Esophagus squamous epithelium (tissue), 5 donors: ENCODE results near the gene OR4P4. TPM values are rescaled to one million over a fixed set of nuclear protein-coding genes. Genes with fewer than 3 reads are reported as not detected.

Experiments
- DNase-seq: peaks from one replicate; lab custom pipeline; 2025; lab: John Stamatoyannopoulos, UW
- H3K27ac ChIP-seq, 4 donors: fragments of 200-600 bp; sonication (generic); one replicate each; pipeline ENCODE4 v1.5.1; 2016 to 2019; ENCODE audit warnings: mild to moderate bottlenecking in 1 of 4
- H3K27me3 ChIP-seq, 4 donors: fragments of 200-600 bp; sonication (generic); 1 replicate in 3 of 4; 2 replicates in 1 of 4; pipeline versions ENCODE4 v1.5.1 to v1.6.0; 2017 to 2021; ENCODE audit warnings: antibody characterized with exemption in 1 of 4
- H3K36me3 ChIP-seq, 3 donors: fragments of 200-600 bp; sonication (generic); one replicate each; pipeline ENCODE4 v1.5.1; 2016 to 2019
- H3K4me1 ChIP-seq, 3 donors: fragments of 200-600 bp; sonication (generic); one replicate each; pipeline ENCODE4 v1.5.1; 2017 to 2019
- H3K4me3 ChIP-seq, 4 donors: fragments of 200-600 bp; sonication (generic); 1 replicate in 3 of 4; 2 replicates in 1 of 4; pipeline ENCODE4 v1.5.1; 2016 to 2019; ENCODE audit warnings: mild to moderate bottlenecking in 2 of 4, moderate library complexity in 1 of 4
- H3K9me3 ChIP-seq, 3 donors: fragments of 200-600 bp; sonication (generic); one replicate each; pipeline ENCODE4 v1.5.1; 2016 to 2019
- POLR2A ChIP-seq, 4 donors: fragments of 450-650 bp; IDR thresholded peaks; one replicate each; pipeline ENCODE4 v1.6.1; 2017; ENCODE audit warnings: antibody characterized with exemption in 4 of 4, mild to moderate bottlenecking in 4 of 4, moderate library complexity in 3 of 4
- WGBS, 2 donors: methylation state at CpG; one replicate each; pipeline ENCODE4 v1.1.5; 2018; 5-methylcytosine and 5-hydroxymethylcytosine counted together
- intact Hi-C: fragments of 100-400 bp; cut with DNase I; formaldehyde crosslinking; loops from one replicate; pipeline ENCODE4 v1.15.0; 2022
- total RNA-seq, 4 donors: library from RNA; depleted of rRNA; stranded (reverse); fragments of >200 nt; gene quantifications; one replicate each; pipeline ENCODE4 v1.1.0, GENCODE V29; 2016
- TF ChIP-seq, protein P1 (sequence below), 6 experiments: fragments of 450-650 bp in 4 of 6; fragments of 200-600 bp in 2 of 6; sonication (generic) in 2 of 6; IDR thresholded peaks; one replicate each; pipeline ENCODE4 v1.5.1; 2016 to 2019; ENCODE audit warnings: antibody characterized with exemption in 6 of 6, mild to moderate bottlenecking in 4 of 6, moderate library complexity in 4 of 6
- donor health status: DM: yes; HTN: yes; CAD: no.

The OR4P4 gene
- total RNA-seq, 4 donors from 2014 or later = not detected

DNA sequence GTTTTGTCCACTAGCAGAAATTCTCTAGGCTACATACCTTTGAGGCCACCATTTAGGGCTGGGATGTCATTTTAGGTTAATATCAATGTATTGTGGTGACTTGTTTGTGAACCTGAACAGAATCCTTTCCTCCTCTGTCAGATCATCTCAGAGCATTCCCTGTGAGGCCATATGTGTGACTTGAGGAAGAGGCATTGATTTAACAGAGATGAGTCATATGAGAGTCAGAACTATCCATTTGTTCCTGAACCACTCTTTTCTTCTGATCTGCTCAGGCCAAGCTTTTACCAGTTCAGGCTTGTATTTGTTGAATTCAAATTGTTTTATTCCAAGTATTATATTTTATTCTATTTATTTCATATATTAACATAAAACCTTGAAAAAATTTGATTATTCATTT, 20.2 kb downstream of the OR4P4 start:
- Histone ChIP-seq H3K27ac (no peak overlapping the region), H3K9me3 (no peaks in the 10 kb centered on the region), H3K36me3 (no peaks in the 10 kb centered on the region), H3K4me3 (no peak overlapping the region), H3K27me3 (no peaks in the 10 kb centered on the region), H3K4me1 (no peaks in the 10 kb centered on the region)
- DNase-seq = no peak
- TF ChIP-seq POLR2A (IDR thresholded peaks at IDR 0.05) = no peak
- TF ChIP-seq, protein P1, sequence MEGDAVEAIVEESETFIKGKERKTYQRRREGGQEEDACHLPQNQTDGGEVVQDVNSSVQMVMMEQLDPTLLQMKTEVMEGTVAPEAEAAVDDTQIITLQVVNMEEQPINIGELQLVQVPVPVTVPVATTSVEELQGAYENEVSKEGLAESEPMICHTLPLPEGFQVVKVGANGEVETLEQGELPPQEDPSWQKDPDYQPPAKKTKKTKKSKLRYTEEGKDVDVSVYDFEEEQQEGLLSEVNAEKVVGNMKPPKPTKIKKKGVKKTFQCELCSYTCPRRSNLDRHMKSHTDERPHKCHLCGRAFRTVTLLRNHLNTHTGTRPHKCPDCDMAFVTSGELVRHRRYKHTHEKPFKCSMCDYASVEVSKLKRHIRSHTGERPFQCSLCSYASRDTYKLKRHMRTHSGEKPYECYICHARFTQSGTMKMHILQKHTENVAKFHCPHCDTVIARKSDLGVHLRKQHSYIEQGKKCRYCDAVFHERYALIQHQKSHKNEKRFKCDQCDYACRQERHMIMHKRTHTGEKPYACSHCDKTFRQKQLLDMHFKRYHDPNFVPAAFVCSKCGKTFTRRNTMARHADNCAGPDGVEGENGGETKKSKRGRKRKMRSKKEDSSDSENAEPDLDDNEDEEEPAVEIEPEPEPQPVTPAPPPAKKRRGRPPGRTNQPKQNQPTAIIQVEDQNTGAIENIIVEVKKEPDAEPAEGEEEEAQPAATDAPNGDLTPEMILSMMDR (IDR thresholded peaks at IDR 0.05) = no peak
- intact Hi-C loops = no loop called here

DNA sequence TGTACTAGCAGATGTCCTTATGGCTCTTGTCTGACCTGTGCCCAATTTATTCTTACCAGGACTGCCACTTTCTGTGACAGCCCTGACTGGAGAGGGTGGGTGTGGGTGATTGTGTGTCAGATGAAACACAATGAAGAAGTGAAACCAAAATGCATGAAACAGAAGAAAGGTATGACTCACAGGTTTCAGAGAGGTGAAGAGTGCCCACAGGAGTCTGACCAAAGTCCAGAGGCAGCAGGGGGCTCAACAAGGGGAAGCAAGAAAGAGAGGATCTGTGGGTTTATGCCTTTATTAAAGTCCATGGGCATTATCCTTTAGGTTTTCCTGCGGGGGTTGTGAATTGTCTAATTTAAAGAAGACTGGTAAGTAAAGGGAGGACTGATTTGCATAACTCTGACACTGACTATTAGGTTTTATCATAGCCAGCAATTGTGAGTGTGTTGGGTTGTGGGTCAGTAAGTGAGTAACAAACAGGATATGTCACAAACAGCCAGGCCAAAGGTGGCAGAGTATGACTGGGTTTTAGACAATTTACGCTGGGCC, 23.2 kb downstream of the OR4P4 start:
- intact Hi-C loops = no loop called here
- TF ChIP-seq, protein P1 (IDR thresholded peaks at IDR 0.05) = no peak
- TF ChIP-seq POLR2A (IDR thresholded peaks at IDR 0.05) = no peak
- no peak for DNase-seq
- Histone ChIP-seq H3K27ac (no peak overlapping the region), H3K27me3 (no peaks in the 10 kb centered on the region), H3K9me3 (no peaks in the 10 kb centered on the region), H3K4me3 (no peak overlapping the region), H3K4me1 (no peaks in the 10 kb centered on the region), H3K36me3 (no peaks in the 10 kb centered on the region)
- WGBS, 2 donors = 46 to 85% methylated on average over 2 of the region's 2 CpGs

- no peaks in the 10 kb centered on the region for H3K36me3 ChIP-seq
- intact Hi-C loops = no loop called here
- TF ChIP-seq POLR2A (IDR thresholded peaks at IDR 0.05) = no peak
- TF ChIP-seq, protein P1 (IDR thresholded peaks at IDR 0.05) = no peak
- 31 to 38% methylated on average over 1 of the region's 1 CpG for WGBS, 2 donors
- no peak for DNase-seq
- H3K4me1 ChIP-seq = no peaks in the 10 kb centered on the region
- no peak overlapping the region for H3K4me3 ChIP-seq
- H3K27ac ChIP-seq = no peak overlapping the region
- no peaks in the 10 kb centered on the region for H3K27me3 ChIP-seq
- H3K9me3 ChIP-seq = no peaks in the 10 kb centered on the region
These were observed 23.7 kb downstream of the OR4P4 start for GRCh38 chr11:55658608-55659007.

- no peak for DNase-seq
- H3K9me3 ChIP-seq = no peaks in the 10 kb centered on the region
- H3K4me3 ChIP-seq = no peak within 1 kb of the TSS
- no peak within 1 kb of the TSS for H3K27ac ChIP-seq
- 75 to 93% methylated on average over 1 of the region's 1 CpG for WGBS, 2 donors
- no peaks in the 10 kb centered on the region for H3K27me3 ChIP-seq
- no peaks in the 10 kb centered on the region for H3K36me3 ChIP-seq
- no peaks in the 10 kb centered on the region for H3K4me1 ChIP-seq
- TF ChIP-seq, protein P1 (IDR thresholded peaks at IDR 0.05) = no peak
- no peak for TF ChIP-seq POLR2A (IDR thresholded peaks at IDR 0.05)
- intact Hi-C loops = no loop called here
These were observed 27.0 kb downstream of the OR4P4 start, which contains the start of gene OR4C6 for GRCh38 chr11:55661901-55662300. OR4C6 (plus strand) TSS chr11:55662201; CDS start chr11:55665167, 2,966 bp downstream.

- TF ChIP-seq, protein P1 (IDR thresholded peaks at IDR 0.05) = no peak
- no peak for TF ChIP-seq POLR2A (IDR thresholded peaks at IDR 0.05)
- no peaks in the 10 kb centered on the region for H3K9me3 ChIP-seq
- DNase-seq = no peak
- intact Hi-C loops = no loop called here
- H3K27ac ChIP-seq = no peak overlapping the region
- no peaks in the 10 kb centered on the region for H3K27me3 ChIP-seq
- no peaks in the 10 kb centered on the region for H3K36me3 ChIP-seq
- no peak overlapping the region for H3K4me3 ChIP-seq
- WGBS, 2 donors = 43 to 48% methylated on average over 2 of the region's 2 CpGs
- no peaks in the 10 kb centered on the region for H3K4me1 ChIP-seq
These were observed 34.5 kb downstream of the OR4P4 start for GRCh38 chr11:55669376-55669775.
